Right lobe of liver (tissue), 6 donors: Measurements from ENCODE around the gene TRIM52. TPM values are rescaled to one million over a fixed set of nuclear protein-coding genes. Genes with fewer than 3 reads are reported as not detected.

Experiments used
- ATAC-seq, 4 donors: fragments of 200-7000 bp; cut with Tn5 transposase; one replicate each; pipeline ENCODE4 v1.9.1; 2020; ENCODE audit warnings: mild to moderate bottlenecking in 4 of 4, moderate library complexity in 4 of 4
- DNase-seq, 3 donors: peaks; one replicate each; pipeline ENCODE4 v3.0.0-alpha.2; 2020
- H3K27ac ChIP-seq, 3 donors: fragments of 200-600 bp; one replicate each; pipeline ENCODE4 v1.8.0; 2022
- H3K27me3 ChIP-seq, 2 donors: fragments of 200-600 bp; one replicate each; pipeline ENCODE4 v1.8.0; 2022
- H3K36me3 ChIP-seq, 4 donors: fragments of 200-600 bp; sonication (generic) in 1 of 4; one replicate each; pipeline versions ENCODE4 v1.5.1 to v1.8.0; 2017 to 2022; ENCODE audit warnings: control low read depth in 1 of 4
- H3K4me1 ChIP-seq, 4 donors: fragments of 200-600 bp; sonication (generic) in 1 of 4; one replicate each; pipeline versions ENCODE4 v1.5.1 to v1.8.0; 2017 to 2022; ENCODE audit warnings: control low read depth in 1 of 4
- H3K4me3 ChIP-seq, 3 donors: fragments of 200-600 bp; one replicate each; pipeline ENCODE4 v1.8.0; 2022
- H3K9me3 ChIP-seq, 4 donors: fragments of 200-600 bp; sonication (generic) in 1 of 4; one replicate each; pipeline versions ENCODE4 v1.5.1 to v1.8.0; 2017 to 2022; ENCODE audit warnings: control low read depth in 1 of 4
- POLR2A ChIP-seq: fragments of 450-650 bp; IDR thresholded peaks from one replicate; pipeline ENCODE4 v1.6.1; 2017; ENCODE audit warnings: antibody characterized with exemption, mild to moderate bottlenecking
- WGBS: methylation state at CpG from one replicate; pipeline ENCODE4 v1.1.6; 2018; ENCODE audit warnings: low coverage, low lambda C conversion rate; ENCODE audit not compliant: insufficient coverage; ENCODE audit errors: missing lambda C conversion rate; 5-methylcytosine and 5-hydroxymethylcytosine counted together
- intact Hi-C, 2 donors: fragments of 100-400 bp; cut with DNase I; formaldehyde crosslinking; loops; one replicate each; pipeline versions ENCODE4 v1.11.2 to v1.14.1; 2022
- total RNA-seq, 6 experiments: library from RNA; depleted of rRNA in 2 of 6; stranded (reverse); fragments of >200 nt in 2 of 6; fragmentation: NEBNext Ultra II Directional in 3 of 6; extraction: Animal tissue kit (Norgen Biotek cat#: 25700) in 3 of 6; gene quantifications; one replicate each; pipeline versions ENCODE4 v1.1.0 to v1.2.4, GENCODE V29; 2016 to 2023
- TF ChIP-seq, protein P1 (sequence below), 4 donors: fragments of 200-600 bp in 3 of 4; fragments of 450-650 bp in 1 of 4; IDR thresholded peaks; one replicate each; pipeline versions ENCODE4 v1.5.1 to v1.8.0; 2016 to 2022; ENCODE audit warnings: antibody characterized with exemption in 4 of 4, mild to moderate bottlenecking in 2 of 4
- donor health status: DM: no; HTN: yes; CAD: no.
- donor health status: DM: no; HTN: no; CAD: no.
- donor health status: DM: no; HTN: no; CAD: no.
- donor health status: DM: no; HTN: yes; CAD: no.
- donor health status: DM: no; HTN: yes; CAD: no.

The TRIM52 gene
- total RNA-seq, 6 experiments from 2014 or later = 2.8 to 6.5 (median 4.6) TPM

DNA sequence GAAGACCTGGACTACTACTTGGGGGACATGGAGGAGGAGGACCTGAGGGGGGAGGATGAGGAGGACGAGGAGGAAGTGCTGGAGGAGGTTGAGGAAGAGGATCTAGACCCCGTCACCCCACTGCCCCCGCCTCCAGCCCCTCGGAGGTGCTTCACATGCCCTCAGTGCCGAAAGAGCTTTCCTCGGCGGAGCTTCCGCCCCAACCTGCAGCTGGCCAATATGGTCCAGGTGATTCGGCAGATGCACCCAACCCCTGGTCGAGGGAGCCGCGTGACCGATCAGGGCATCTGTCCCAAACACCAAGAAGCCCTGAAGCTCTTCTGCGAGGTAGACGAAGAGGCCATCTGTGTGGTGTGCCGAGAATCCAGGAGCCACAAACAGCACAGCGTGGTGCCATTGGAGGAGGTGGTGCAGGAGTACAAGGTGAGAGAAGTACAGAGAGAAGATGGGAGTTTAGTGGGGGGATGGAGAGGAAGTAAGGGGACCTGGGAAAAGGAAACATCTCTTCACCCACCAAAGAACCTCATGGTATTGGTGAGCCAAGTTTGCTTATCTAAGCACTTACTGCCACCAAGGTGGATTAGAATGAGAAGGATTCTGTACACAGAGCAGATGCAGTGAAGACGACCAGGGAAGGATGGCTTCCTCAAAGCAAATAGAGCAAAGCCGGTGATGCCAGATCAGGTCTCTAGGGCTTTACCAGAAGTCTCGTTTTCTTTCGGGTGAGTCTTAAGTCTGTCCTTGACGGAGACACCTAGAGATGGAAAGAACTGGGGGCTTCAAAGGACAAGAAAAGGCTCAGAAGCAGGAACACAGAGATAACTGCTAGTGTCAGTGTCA lies 36.3 kb downstream of the TRIM52 start:
- peaks cover 0 to 7% (median 1%) of the 10 kb centered on the region in 4 donors for H3K36me3 ChIP-seq
- intact Hi-C loops = no loop called here
- peak overlapping the region; percentile 79 to 98 (median 96) for H3K4me3 ChIP-seq
- H3K4me1 ChIP-seq = peaks cover 0 to 8% (median 0%) of the 10 kb centered on the region in 4 donors
- 63% methylated on average over 10 of the region's 22 CpGs for WGBS
- no peaks in the 10 kb centered on the region for H3K9me3 ChIP-seq
- H3K27me3 ChIP-seq = no peaks in the 10 kb centered on the region
- no peak overlapping the region for H3K27ac ChIP-seq
- no peak for DNase-seq
- no peak for TF ChIP-seq POLR2A
- TF ChIP-seq, protein P1, sequence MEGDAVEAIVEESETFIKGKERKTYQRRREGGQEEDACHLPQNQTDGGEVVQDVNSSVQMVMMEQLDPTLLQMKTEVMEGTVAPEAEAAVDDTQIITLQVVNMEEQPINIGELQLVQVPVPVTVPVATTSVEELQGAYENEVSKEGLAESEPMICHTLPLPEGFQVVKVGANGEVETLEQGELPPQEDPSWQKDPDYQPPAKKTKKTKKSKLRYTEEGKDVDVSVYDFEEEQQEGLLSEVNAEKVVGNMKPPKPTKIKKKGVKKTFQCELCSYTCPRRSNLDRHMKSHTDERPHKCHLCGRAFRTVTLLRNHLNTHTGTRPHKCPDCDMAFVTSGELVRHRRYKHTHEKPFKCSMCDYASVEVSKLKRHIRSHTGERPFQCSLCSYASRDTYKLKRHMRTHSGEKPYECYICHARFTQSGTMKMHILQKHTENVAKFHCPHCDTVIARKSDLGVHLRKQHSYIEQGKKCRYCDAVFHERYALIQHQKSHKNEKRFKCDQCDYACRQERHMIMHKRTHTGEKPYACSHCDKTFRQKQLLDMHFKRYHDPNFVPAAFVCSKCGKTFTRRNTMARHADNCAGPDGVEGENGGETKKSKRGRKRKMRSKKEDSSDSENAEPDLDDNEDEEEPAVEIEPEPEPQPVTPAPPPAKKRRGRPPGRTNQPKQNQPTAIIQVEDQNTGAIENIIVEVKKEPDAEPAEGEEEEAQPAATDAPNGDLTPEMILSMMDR (IDR thresholded peaks at IDR 0.05) = no peak
- ATAC-seq = no peak

DNA sequence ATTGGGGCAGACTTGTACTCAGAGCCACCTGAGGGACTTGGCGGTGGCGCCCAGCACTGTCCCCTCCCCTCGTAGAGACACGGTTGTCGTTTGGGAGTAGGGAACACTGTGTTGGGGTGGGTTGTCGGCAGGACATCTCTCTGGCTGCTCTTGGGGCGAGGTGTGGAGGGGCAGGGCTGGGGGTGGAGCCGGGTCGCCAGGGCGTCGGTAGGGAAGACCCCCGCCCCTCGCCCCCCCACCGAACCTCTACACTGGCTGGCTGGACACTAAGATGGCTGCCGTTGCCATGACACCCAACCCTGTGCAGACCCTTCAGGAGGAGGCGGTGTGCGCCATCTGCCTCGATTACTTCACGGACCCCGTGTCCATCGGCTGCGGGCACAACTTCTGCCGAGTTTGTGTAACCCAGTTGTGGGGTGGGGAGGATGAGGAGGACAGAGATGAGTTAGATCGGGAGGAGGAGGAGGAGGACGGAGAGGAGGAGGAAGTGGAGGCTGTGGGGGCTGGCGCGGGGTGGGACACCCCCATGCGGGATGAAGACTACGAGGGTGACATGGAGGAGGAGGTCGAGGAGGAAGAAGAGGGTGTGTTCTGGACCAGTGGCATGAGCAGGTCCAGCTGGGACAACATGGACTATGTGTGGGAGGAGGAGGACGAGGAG lies 37.1 kb downstream of the TRIM52 start:
- no peaks in the 10 kb centered on the region for H3K27me3 ChIP-seq
- no peaks in the 10 kb centered on the region for H3K9me3 ChIP-seq
- H3K4me1 ChIP-seq = peaks cover 0 to 8% (median 0%) of the 10 kb centered on the region in 4 donors
- intact Hi-C loops = no loop called here
- peaks cover 0 to 7% (median 1%) of the 10 kb centered on the region in 4 donors for H3K36me3 ChIP-seq
- 4% methylated on average over 20 of the region's 31 CpGs for WGBS
- ATAC-seq (no peak), DNase-seq (peak in 1 of 3 donors; percentile 57)
- peak overlapping the region; percentile 87 to 95 (median 88) for H3K27ac ChIP-seq
- H3K4me3 ChIP-seq = peak overlapping the region; percentile 79 to 98 (median 96)
- TF ChIP-seq, protein P1 (IDR thresholded peaks at IDR 0.05) = no peak
- TF ChIP-seq POLR2A = no peak

DNA sequence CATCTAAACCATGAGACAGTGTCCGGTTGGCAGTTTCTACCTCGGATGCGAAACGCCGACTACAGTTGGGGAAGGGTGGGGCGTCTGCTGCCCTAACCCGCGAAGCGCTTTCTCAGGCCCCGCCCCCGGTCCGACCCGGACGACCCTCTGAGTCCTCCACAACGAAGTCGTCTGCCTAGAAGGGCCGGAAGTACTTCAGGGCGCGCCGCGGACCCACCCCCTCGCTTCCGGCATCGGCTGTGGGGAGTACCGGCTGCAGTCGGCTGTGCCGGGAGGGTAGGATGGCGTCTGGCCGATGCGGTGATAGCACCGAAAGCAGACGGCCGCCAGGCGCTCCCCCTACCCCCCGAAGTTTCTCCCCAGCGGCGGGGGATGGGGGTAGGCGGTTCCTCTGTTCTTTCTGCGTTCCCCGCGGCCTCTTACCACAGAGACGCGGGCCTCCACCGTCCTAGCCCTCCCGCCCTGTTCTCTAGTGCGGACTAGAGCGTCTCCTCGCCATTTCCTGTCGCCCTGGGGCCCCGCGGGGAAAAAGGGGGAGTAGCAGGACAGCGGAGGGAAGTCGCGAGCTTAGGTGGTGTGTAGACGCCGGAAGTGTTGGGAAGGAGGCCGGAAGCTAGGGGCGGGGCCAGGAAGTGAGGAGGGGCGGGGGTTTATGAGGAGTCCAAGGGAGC lies 37.8 kb downstream of the TRIM52 start, which contains the start of gene TRIM41:
Gene TRIM41, plus strand, starts transcription at position 224 of the 671 bp plus-strand sequence. CDS start 719 bp downstream, outside the sequence.
- peak; percentile 94 for TF ChIP-seq POLR2A
- TF ChIP-seq, protein P1 (IDR thresholded peaks at IDR 0.05) = peak in 1 of 4 donors; percentile 10
- Histone ChIP-seq H3K27ac (peak within 1 kb of the TSS; percentile 87 to 95 (median 88)), H3K4me3 (peak within 1 kb of the TSS; percentile 79 to 98 (median 96)), H3K27me3 (no peaks in the 10 kb centered on the region), H3K4me1 (peaks cover 0 to 8% (median 0%) of the 10 kb centered on the region in 4 donors), H3K36me3 (peaks cover 0 to 7% (median 1%) of the 10 kb centered on the region in 4 donors), H3K9me3 (no peaks in the 10 kb centered on the region)
- peak; percentile 99 for DNase-seq
- 0% methylated on average over 41 of the region's 59 CpGs for WGBS
- intact Hi-C loops = no loop called here
- peak; percentile 81 to 89 (median 84) for ATAC-seq

GRCh38 chr5:181222630-181223057 lies 38.3 kb downstream of the TRIM52 start:
- intact Hi-C loops = no loop called here
- TF ChIP-seq, protein P1 (IDR thresholded peaks at IDR 0.05) = peak in 1 of 4 donors; percentile 7
- no peak for TF ChIP-seq POLR2A
- no peaks in the 10 kb centered on the region for H3K9me3 ChIP-seq
- ATAC-seq (peak in 3 of 4 donors; percentile 1 to 6 (median 3)), DNase-seq (no peak)
- peaks cover 0 to 7% (median 1%) of the 10 kb centered on the region in 4 donors for H3K36me3 ChIP-seq
- H3K27me3 ChIP-seq = no peaks in the 10 kb centered on the region
- peak overlapping the region; percentile 87 to 95 (median 88) for H3K27ac ChIP-seq
- H3K4me1 ChIP-seq = peaks cover 0 to 13% (median 2%) of the 10 kb centered on the region in 4 donors
- H3K4me3 ChIP-seq = peak overlapping the region; percentile 79 to 98 (median 96)
- under 1% methylated on average over 7 of the region's 18 CpGs for WGBS
